Suprapubic skin (tissue), 4 donors: ENCODE measurements around the gene IRS2. TPM values are rescaled to one million over a fixed set of nuclear protein-coding genes. Genes with fewer than 3 reads are reported as not detected.

Experiments used
- DNase-seq, 2 donors: peaks; one replicate each; pipeline ENCODE4 v3.0.0-alpha.2; 2019; ENCODE audit warnings: low spot score in 2 of 2
- H3K27ac ChIP-seq: fragments of 200-600 bp; sonication (generic); one replicate; pipeline ENCODE4 v1.5.1; 2019
- H3K27me3 ChIP-seq: fragments of 200-600 bp; sonication (generic); one replicate; pipeline ENCODE4 v1.5.1; 2019
- H3K36me3 ChIP-seq: fragments of 200-600 bp; sonication (generic); one replicate; pipeline ENCODE4 v1.5.1; 2019
- H3K4me1 ChIP-seq: fragments of 200-600 bp; sonication (generic); one replicate; pipeline ENCODE4 v1.5.1; 2019
- H3K4me3 ChIP-seq: fragments of 200-600 bp; sonication (generic); one replicate; pipeline ENCODE4 v1.5.1; 2019; ENCODE audit warnings: mild to moderate bottlenecking
- H3K9me3 ChIP-seq: fragments of 200-600 bp; sonication (generic); one replicate; pipeline ENCODE4 v1.5.1; 2019
- CTCF ChIP-seq, 2 donors: fragments of 200-600 bp in 1 of 2; fragments of 450-650 bp in 1 of 2; sonication (generic) in 1 of 2; IDR thresholded peaks; one replicate each; pipeline ENCODE4 v1.5.1; 2016 to 2019; ENCODE audit warnings: antibody characterized with exemption in 2 of 2, mild to moderate bottlenecking in 1 of 2, moderate library complexity in 1 of 2
- EP300 ChIP-seq: sonication (generic); formaldehyde crosslinking; IDR thresholded peaks from one replicate; pipeline ENCODE4 v1.6.1; 2017; ENCODE audit warnings: antibody characterized with exemption
- POLR2A ChIP-seq, 2 donors: fragments of 450-650 bp; IDR thresholded peaks; one replicate each; pipeline ENCODE4 v1.6.1; 2017; ENCODE audit warnings: antibody characterized with exemption in 2 of 2, mild to moderate bottlenecking in 2 of 2, moderate library complexity in 2 of 2
- POLR2AphosphoS5 ChIP-seq, 3 donors: sonication (generic); formaldehyde crosslinking; IDR thresholded peaks; one replicate each; pipeline ENCODE4 v1.6.1; 2017; ENCODE audit warnings: antibody characterized with exemption in 3 of 3
- WGBS: methylation state at CpG from one replicate; pipeline ENCODE4 v1.1.5; 2018; 5-methylcytosine and 5-hydroxymethylcytosine counted together
- total RNA-seq, 4 donors: library from RNA; depleted of rRNA; stranded (reverse); fragments of >200 nt; gene quantifications; one replicate each; pipeline ENCODE4 v1.1.0, GENCODE V29; 2016

Gene IRS2
- total RNA-seq, 4 donors from 2014 or later, result 41.1 to 62.5 (median 51.8) TPM

GRCh38 chr13:109783447-109783814, 3.0 kb downstream of the IRS2 start:
- no peaks in the 10 kb centered on the region for H3K27me3 ChIP-seq
- H3K4me3 ChIP-seq, result peak overlapping the region; percentile 84
- TF ChIP-seq POLR2A (IDR thresholded peaks at IDR 0.05), result no peak
- TF ChIP-seq POLR2AphosphoS5 (IDR thresholded peaks at IDR 0.05), result no peak
- TF ChIP-seq CTCF (IDR thresholded peaks at IDR 0.05), result no peak
- TF ChIP-seq EP300, result no peak
- no peaks in the 10 kb centered on the region for H3K9me3 ChIP-seq
- no CpG with 5 or more reads among the region's 29 CpGs for WGBS
- H3K4me1 ChIP-seq, result peaks cover 62% of the 10 kb centered on the region
- DNase-seq, result no peak
- no peak overlapping the region for H3K27ac ChIP-seq
- H3K36me3 ChIP-seq, result peaks cover 30% of the 10 kb centered on the region

DNA sequence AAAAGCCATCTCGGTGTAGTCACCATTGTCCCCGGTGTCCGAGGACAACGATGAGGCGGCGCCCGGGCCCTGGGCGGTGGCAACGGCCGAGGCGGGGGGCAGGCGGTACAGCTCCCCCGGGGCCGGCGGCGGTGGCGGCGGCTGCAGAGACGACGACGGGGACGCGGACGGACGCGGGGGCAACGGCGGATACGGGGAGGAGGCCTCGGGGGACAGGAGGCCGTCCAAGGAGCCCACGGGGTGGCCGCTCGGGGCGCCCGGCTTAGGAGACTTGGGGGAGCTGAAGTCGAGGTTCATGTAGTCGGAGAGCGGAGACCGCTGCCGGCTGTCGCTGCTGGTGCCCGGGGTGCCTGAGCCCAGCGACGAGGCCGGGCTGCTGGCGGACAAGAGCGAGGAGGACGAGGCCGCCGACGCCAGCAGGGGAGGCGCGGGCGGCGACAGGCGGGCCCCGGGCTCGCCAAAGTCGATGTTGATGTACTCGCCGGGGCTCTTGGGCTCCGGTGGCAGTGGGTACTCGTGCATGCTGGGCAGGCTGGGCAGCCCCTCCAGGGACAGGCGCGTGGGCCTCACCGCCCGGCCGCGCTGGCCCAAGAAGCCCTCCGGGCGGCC, 3.5 kb downstream of the IRS2 start:
- peak overlapping the region; percentile 84 for H3K4me3 ChIP-seq
- H3K27me3 ChIP-seq, result no peaks in the 10 kb centered on the region
- no peak overlapping the region for H3K27ac ChIP-seq
- H3K9me3 ChIP-seq, result no peaks in the 10 kb centered on the region
- peaks cover 30% of the 10 kb centered on the region for H3K36me3 ChIP-seq
- no peak for DNase-seq
- TF ChIP-seq CTCF (IDR thresholded peaks at IDR 0.05) (no peak), POLR2AphosphoS5 (IDR thresholded peaks at IDR 0.05) (no peak), EP300 (no peak), POLR2A (IDR thresholded peaks at IDR 0.05) (no peak)
- peaks cover 65% of the 10 kb centered on the region for H3K4me1 ChIP-seq
- 99% methylated on average over 42 of the region's 72 CpGs for WGBS

DNA sequence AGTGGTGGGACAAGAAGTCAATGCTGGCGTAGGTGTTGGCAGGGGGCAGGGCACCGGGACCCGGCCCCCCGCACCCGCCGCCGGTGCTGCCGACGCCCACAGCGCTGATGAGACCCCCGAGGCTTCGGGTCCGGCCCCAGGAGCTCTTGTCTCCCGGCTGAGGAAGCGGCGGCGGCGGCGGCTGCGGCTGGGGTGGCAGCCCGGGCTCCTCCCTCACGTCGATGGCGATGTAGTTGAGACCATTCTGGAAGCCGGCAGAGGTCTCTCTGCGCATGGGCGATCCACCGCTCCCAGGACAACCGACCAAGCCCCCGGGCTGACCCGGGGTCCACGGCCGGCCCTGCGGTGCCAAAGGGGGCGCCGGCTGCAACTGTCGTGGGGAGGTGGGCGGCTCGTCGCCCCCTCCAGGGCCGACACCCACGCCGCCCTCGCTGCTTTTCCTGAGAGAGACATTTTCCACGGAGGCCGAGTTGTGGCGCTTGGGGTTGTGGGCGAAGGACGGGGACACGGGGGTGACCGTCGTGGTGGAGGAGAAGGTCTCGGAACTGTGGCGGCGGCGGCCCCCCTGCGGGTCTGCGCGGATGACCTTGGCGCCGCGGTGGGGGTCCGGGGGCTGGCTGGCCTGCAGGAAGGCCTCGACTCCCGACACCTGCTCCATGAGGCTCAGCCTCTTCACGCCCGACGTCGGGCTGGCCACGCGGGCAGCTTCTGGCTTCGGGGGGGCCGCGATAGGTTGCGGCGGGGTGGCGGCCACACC, 4.1 kb downstream of the IRS2 start:
- Histone ChIP-seq H3K4me3 (peak overlapping the region; percentile 84), H3K36me3 (peaks cover 30% of the 10 kb centered on the region), H3K27me3 (no peaks in the 10 kb centered on the region), H3K27ac (peak overlapping the region; percentile 2), H3K4me1 (peaks cover 65% of the 10 kb centered on the region), H3K9me3 (no peaks in the 10 kb centered on the region)
- TF ChIP-seq EP300 (no peak), POLR2A (IDR thresholded peaks at IDR 0.05) (no peak), CTCF (IDR thresholded peaks at IDR 0.05) (no peak), POLR2AphosphoS5 (IDR thresholded peaks at IDR 0.05) (no peak)
- no peak for DNase-seq
- WGBS, result 93% methylated on average over 57 of the region's 77 CpGs

- WGBS, result 43% methylated on average over 28 of the region's 28 CpGs
- peaks cover 68% of the 10 kb centered on the region for H3K4me1 ChIP-seq
These were observed 4.9 kb downstream of the IRS2 start for GRCh38 chr13:109781384-109782065.

More at GRCh38 chr13:109781384-109782065, 4.9 kb downstream of the IRS2 start:
- Histone ChIP-seq H3K36me3 (peaks cover 30% of the 10 kb centered on the region), H3K4me3 (peak overlapping the region; percentile 84), H3K27ac (peak overlapping the region; percentile 2), H3K27me3 (no peaks in the 10 kb centered on the region), H3K9me3 (no peaks in the 10 kb centered on the region)
- TF ChIP-seq CTCF (IDR thresholded peaks at IDR 0.05), result no peak
- no peak for TF ChIP-seq POLR2AphosphoS5 (IDR thresholded peaks at IDR 0.05)
- no peak for TF ChIP-seq EP300
- no peak for TF ChIP-seq POLR2A (IDR thresholded peaks at IDR 0.05)
- DNase-seq, result no peak
